ENCODE measurements around the gene ADARB1.

ADARB1 gene

GRCh38 chr21:45091550-45092322, 17.4 kb downstream of the ADARB1 start:
- H3K36me3 ChIP-seq (ENCODE audit: control insufficient read depth, insufficient read depth, low read length) = no peaks in the 10 kb centered on the region
- no peaks in the 10 kb centered on the region; the same call in none of the 2 replicates for H3K27me3 ChIP-seq (replicated peaks; ENCODE audit: control insufficient read depth, insufficient read depth, low read length)
- DNase-seq (ENCODE audit: extremely low read depth, insufficient read length) = no peak
- TF ChIP-seq CTCF (IDR thresholded peaks at IDR 0.05; ENCODE audit: insufficient read depth, low read length, poor library complexity, severe bottlenecking) = no peak
- H3K4me3 ChIP-seq (replicated peaks; ENCODE audit: low read depth, low read length) = no peak overlapping the region

GRCh38 chr21:45093035-45093532, 18.7 kb downstream of the ADARB1 start:
- no peak for DNase-seq (ENCODE audit: extremely low read depth, insufficient read length)
- H3K36me3 ChIP-seq (ENCODE audit: control insufficient read depth, insufficient read depth, low read length) = no peaks in the 10 kb centered on the region
- H3K27me3 ChIP-seq (replicated peaks; ENCODE audit: control insufficient read depth, insufficient read depth, low read length) = no peaks in the 10 kb centered on the region; the same call in none of the 2 replicates
- no peak overlapping the region for H3K4me3 ChIP-seq (replicated peaks; ENCODE audit: low read depth, low read length)
- no peak for TF ChIP-seq CTCF (IDR thresholded peaks at IDR 0.05; ENCODE audit: insufficient read depth, low read length, poor library complexity, severe bottlenecking)

- DNase-seq (ENCODE audit: extremely low read depth, insufficient read length) = no peak
- TF ChIP-seq CTCF (IDR thresholded peaks at IDR 0.05; ENCODE audit: insufficient read depth, low read length, poor library complexity, severe bottlenecking) = no peak
- Histone ChIP-seq H3K36me3 (ENCODE audit: control insufficient read depth, insufficient read depth, low read length) (no peaks in the 10 kb centered on the region), H3K4me3 (replicated peaks; ENCODE audit: low read depth, low read length) (no peak overlapping the region), H3K27me3 (replicated peaks; ENCODE audit: control insufficient read depth, insufficient read depth, low read length) (no peaks in the 10 kb centered on the region; the same call in none of the 2 replicates)
These were observed 20.0 kb downstream of the ADARB1 start for GRCh38 chr21:45094412-45094811.

- Histone ChIP-seq H3K27me3 (replicated peaks; ENCODE audit: control insufficient read depth, insufficient read depth, low read length) (no peaks in the 10 kb centered on the region; the same call in none of the 2 replicates), H3K36me3 (ENCODE audit: control insufficient read depth, insufficient read depth, low read length) (no peaks in the 10 kb centered on the region), H3K4me3 (replicated peaks; ENCODE audit: low read depth, low read length) (no peak overlapping the region)
- no peak for DNase-seq (ENCODE audit: extremely low read depth, insufficient read length)
- TF ChIP-seq CTCF (IDR thresholded peaks at IDR 0.05; ENCODE audit: insufficient read depth, low read length, poor library complexity, severe bottlenecking) = no peak
These were observed 21.1 kb downstream of the ADARB1 start for GRCh38 chr21:45095505-45095904.

GRCh38 chr21:45096217-45096616, 21.8 kb downstream of the ADARB1 start:
- DNase-seq (ENCODE audit: extremely low read depth, insufficient read length) = no peak
- no peak overlapping the region for H3K4me3 ChIP-seq (replicated peaks; ENCODE audit: low read depth, low read length)
- no peaks in the 10 kb centered on the region; the same call in none of the 2 replicates for H3K27me3 ChIP-seq (replicated peaks; ENCODE audit: control insufficient read depth, insufficient read depth, low read length)
- no peaks in the 10 kb centered on the region for H3K36me3 ChIP-seq (ENCODE audit: control insufficient read depth, insufficient read depth, low read length)
- no peak for TF ChIP-seq CTCF (IDR thresholded peaks at IDR 0.05; ENCODE audit: insufficient read depth, low read length, poor library complexity, severe bottlenecking)
